ENCODE data around the gene SLC25A38. TPM values are rescaled to one million over a fixed set of nuclear protein-coding genes. Genes with fewer than 3 reads are reported as not detected.

The SLC25A38 gene
- total and polyA plus RNA-seq, 2 experiments from 2014 or later = 19.8 to 61.9 TPM

DNA sequence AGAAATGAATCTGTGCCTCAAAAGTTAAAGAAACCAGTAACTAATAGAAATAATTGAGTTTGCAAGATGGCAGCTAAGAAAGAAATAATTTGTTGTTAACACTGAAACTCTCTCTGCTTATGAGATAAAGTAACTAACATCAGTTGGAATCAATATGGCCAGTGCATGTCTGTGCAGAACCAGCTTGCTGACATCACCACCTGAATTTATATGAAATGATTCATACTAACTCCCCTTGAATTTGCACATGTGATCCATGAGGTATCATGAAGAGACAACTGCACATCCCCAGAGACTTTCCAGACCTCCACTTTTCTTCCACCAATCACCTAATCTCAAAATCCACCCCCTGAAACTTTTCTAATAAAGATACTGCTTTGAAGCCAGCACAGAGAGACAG, 10.3 kb upstream of the SLC25A38 start (continued):
- TF ChIP-seq, protein P1, sequence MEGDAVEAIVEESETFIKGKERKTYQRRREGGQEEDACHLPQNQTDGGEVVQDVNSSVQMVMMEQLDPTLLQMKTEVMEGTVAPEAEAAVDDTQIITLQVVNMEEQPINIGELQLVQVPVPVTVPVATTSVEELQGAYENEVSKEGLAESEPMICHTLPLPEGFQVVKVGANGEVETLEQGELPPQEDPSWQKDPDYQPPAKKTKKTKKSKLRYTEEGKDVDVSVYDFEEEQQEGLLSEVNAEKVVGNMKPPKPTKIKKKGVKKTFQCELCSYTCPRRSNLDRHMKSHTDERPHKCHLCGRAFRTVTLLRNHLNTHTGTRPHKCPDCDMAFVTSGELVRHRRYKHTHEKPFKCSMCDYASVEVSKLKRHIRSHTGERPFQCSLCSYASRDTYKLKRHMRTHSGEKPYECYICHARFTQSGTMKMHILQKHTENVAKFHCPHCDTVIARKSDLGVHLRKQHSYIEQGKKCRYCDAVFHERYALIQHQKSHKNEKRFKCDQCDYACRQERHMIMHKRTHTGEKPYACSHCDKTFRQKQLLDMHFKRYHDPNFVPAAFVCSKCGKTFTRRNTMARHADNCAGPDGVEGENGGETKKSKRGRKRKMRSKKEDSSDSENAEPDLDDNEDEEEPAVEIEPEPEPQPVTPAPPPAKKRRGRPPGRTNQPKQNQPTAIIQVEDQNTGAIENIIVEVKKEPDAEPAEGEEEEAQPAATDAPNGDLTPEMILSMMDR (conservative IDR thresholded peaks at IDR 0.05; ENCODE audit: low read depth in 2 of 2) = no peak

GRCh38 chr3:39376959-39377634, 6.1 kb upstream of the SLC25A38 start:
- TF ChIP-seq STAT1 (IDR thresholded peaks at IDR 0.05; ENCODE audit: unreplicated experiment) (no peak), POLR2AphosphoS5 (IDR thresholded peaks at IDR 0.05; ENCODE audit: low read depth) (no peak)
- Histone ChIP-seq H3K4me3 (no peak overlapping the region), H3K4me1 (ENCODE audit: insufficient read depth) (peaks cover 8% of the 10 kb centered on the region; the same call in 1 of the 2 replicates), H3F3A (replicated peaks; ENCODE audit: low read depth) (no peaks in the 10 kb centered on the region), H3K9me2 (ENCODE audit: insufficient read depth) (no peaks in the 10 kb centered on the region), H4K20me1 (replicated peaks; ENCODE audit: insufficient read depth) (no peaks in the 10 kb centered on the region), H3K79me2 (replicated peaks; ENCODE audit: insufficient read depth) (no peaks in the 10 kb centered on the region), H2AFZ (peak overlapping the region; percentile 57; the same call in 1 of the 2 replicates), H3K27ac (ENCODE audit: low read depth) (0 out of 2 replicates have a peak overlapping the region, but pooled peaks have one; percentile 47), H3K4me2 (peak overlapping the region; percentile 59; the same call in 1 of the 2 replicates), H3K36me3 (ENCODE audit: insufficient read depth) (no peaks in the 10 kb centered on the region), H3K27me3 (ENCODE audit: insufficient read depth) (no peaks in the 10 kb centered on the region)
- H3K36me3 Mint-ChIP-seq (ENCODE audit: low read depth) = peaks cover 22% of the 10 kb centered on the region
- H3K27me3 Mint-ChIP-seq (ENCODE audit: insufficient read depth, low read depth, poor library complexity) = peaks cover 7% of the 10 kb centered on the region
- ATAC-seq (peak; percentile 58), DNase-seq (ENCODE audit: low spot score) (peak; percentile 39)
- peaks cover 22% of the 10 kb centered on the region for H3K4me1 Mint-ChIP-seq
- peaks cover 20% of the 10 kb centered on the region for H3K9me3 Mint-ChIP-seq
- H3K27ac Mint-ChIP-seq = no peak overlapping the region
- H3K4me3 Mint-ChIP-seq = no peak overlapping the region; the same call in 2 of the 3 replicates

GRCh38 chr3:39378088-39378487, 5.1 kb upstream of the SLC25A38 start:
- Histone ChIP-seq H3F3A (replicated peaks; ENCODE audit: low read depth) (no peaks in the 10 kb centered on the region), H3K36me3 (ENCODE audit: insufficient read depth) (no peaks in the 10 kb centered on the region), H3K27me3 (ENCODE audit: insufficient read depth) (no peaks in the 10 kb centered on the region), H3K4me1 (ENCODE audit: insufficient read depth) (peaks cover 13% of the 10 kb centered on the region; the same call in 1 of the 2 replicates), H3K27ac (ENCODE audit: low read depth) (no peak overlapping the region), H3K9me2 (ENCODE audit: insufficient read depth) (no peaks in the 10 kb centered on the region), H3K4me3 (no peak overlapping the region), H3K4me2 (no peak overlapping the region), H3K79me2 (replicated peaks; ENCODE audit: insufficient read depth) (0 out of 2 replicates have a peak, but pooled peaks cover 3% of the 10 kb centered on the region), H2AFZ (no peak overlapping the region), H4K20me1 (replicated peaks; ENCODE audit: insufficient read depth) (no peaks in the 10 kb centered on the region)
- Mint-ChIP-seq H3K4me3 (no peak overlapping the region), H3K4me1 (peaks cover 30% of the 10 kb centered on the region), H3K27ac (no peak overlapping the region), H3K36me3 (ENCODE audit: low read depth) (peaks cover 12% of the 10 kb centered on the region), H3K9me3 (peaks cover 10% of the 10 kb centered on the region), H3K27me3 (ENCODE audit: insufficient read depth, low read depth, poor library complexity) (peaks cover 7% of the 10 kb centered on the region)
- no peak for TF ChIP-seq ZNF331 (CRISPR knock-in tag; IDR thresholded peaks at IDR 0.05; ENCODE audit: low read depth)
- TF ChIP-seq, protein P2, sequence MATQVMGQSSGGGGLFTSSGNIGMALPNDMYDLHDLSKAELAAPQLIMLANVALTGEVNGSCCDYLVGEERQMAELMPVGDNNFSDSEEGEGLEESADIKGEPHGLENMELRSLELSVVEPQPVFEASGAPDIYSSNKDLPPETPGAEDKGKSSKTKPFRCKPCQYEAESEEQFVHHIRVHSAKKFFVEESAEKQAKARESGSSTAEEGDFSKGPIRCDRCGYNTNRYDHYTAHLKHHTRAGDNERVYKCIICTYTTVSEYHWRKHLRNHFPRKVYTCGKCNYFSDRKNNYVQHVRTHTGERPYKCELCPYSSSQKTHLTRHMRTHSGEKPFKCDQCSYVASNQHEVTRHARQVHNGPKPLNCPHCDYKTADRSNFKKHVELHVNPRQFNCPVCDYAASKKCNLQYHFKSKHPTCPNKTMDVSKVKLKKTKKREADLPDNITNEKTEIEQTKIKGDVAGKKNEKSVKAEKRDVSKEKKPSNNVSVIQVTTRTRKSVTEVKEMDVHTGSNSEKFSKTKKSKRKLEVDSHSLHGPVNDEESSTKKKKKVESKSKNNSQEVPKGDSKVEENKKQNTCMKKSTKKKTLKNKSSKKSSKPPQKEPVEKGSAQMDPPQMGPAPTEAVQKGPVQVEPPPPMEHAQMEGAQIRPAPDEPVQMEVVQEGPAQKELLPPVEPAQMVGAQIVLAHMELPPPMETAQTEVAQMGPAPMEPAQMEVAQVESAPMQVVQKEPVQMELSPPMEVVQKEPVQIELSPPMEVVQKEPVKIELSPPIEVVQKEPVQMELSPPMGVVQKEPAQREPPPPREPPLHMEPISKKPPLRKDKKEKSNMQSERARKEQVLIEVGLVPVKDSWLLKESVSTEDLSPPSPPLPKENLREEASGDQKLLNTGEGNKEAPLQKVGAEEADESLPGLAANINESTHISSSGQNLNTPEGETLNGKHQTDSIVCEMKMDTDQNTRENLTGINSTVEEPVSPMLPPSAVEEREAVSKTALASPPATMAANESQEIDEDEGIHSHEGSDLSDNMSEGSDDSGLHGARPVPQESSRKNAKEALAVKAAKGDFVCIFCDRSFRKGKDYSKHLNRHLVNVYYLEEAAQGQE (IDR thresholded peaks at IDR 0.05; ENCODE audit: unreplicated experiment) = no peak
- TF ChIP-seq, protein P1 (conservative IDR thresholded peaks at IDR 0.05; ENCODE audit: low read depth in 2 of 2) = peak; percentile 88 to 97
- TF ChIP-seq, protein P3, sequence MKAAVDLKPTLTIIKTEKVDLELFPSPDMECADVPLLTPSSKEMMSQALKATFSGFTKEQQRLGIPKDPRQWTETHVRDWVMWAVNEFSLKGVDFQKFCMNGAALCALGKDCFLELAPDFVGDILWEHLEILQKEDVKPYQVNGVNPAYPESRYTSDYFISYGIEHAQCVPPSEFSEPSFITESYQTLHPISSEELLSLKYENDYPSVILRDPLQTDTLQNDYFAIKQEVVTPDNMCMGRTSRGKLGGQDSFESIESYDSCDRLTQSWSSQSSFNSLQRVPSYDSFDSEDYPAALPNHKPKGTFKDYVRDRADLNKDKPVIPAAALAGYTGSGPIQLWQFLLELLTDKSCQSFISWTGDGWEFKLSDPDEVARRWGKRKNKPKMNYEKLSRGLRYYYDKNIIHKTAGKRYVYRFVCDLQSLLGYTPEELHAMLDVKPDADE (IDR thresholded peaks at IDR 0.05) = no peak
- DNase-seq (ENCODE audit: low spot score) = peak; percentile 92
- peak; percentile 94 for ATAC-seq
